ENCODE data around the gene RTN4RL1. TPM values are rescaled to one million over a fixed set of nuclear protein-coding genes. Genes with fewer than 3 reads are reported as not detected.

RTN4RL1 gene
- total RNA-seq (1 to 10 TPM in 1 of 5 experiments, under 1 TPM in 2, not detected in 2; 0.19 to 1.5 (median 0.49) TPM), polyA plus RNA-seq (under 1 TPM; 0.21 to 0.58 TPM), total RNA-seq (0.54 reads per million)

GRCh38 chr17:2025220-2025621 lies at the start of gene RTN4RL1:
Gene RTN4RL1 (minus strand): TSS chr17:2025334. CDS start chr17:2024865, 469 bp downstream.
- intact Hi-C loops (cut with micrococcal nuclease), result loop anchor here (2.0 to 10.0 kb wide), 4 partner anchors 16 to 378 kb away; partner anchors contain the start of genes OVCA2 (in 1 of the 2), RILP (in 1 of the 2) and SCARF1 (in 1 of the 2)
- Histone ChIP-seq H3K4me3 (ENCODE audit: low read length) (peak within 1 kb of the TSS; percentile 58), H3K27ac (ENCODE audit: low read depth, low read length) (peak within 1 kb of the TSS; percentile 45), H3K9me3 (ENCODE audit: control insufficient read depth in 2 of 3, low read length in 3 of 3) (no peaks in the 10 kb centered on the region), H3K27me3 (ENCODE audit: control insufficient read depth in 2 of 2, insufficient read depth in 2 of 2, low read length in 2 of 2) (peaks cover 3 to 10% of the 10 kb centered on the region in 2 donors), H3K36me3 (ENCODE audit: control insufficient read depth in 2 of 3, insufficient read depth in 3 of 3, low read length in 3 of 3) (peaks cover 0 to 3% (median 0%) of the 10 kb centered on the region in 3 experiments), H3K4me1 (ENCODE audit: control insufficient read depth in 2 of 2, insufficient read depth in 2 of 2, low read length in 2 of 2) (peaks cover 11 to 23% of the 10 kb centered on the region in 2 donors)
- Mint-ChIP-seq H3K4me1 (peaks cover 10 to 25% (median 19%) of the 10 kb centered on the region in 7 donors), H3K27ac (peak within 1 kb of the TSS in 3 of 9 donors; percentile 32 to 48 (median 41)), H3K27me3 (peaks cover 11 to 67% (median 15%) of the 10 kb centered on the region in 5 donors), H3K36me3 (peaks cover 0 to 3% (median 0%) of the 10 kb centered on the region in 5 donors), H3K4me3 (peak within 1 kb of the TSS; percentile 74 to 87 (median 82)), H3K9me3 (peaks cover 0 to 4% (median 0%) of the 10 kb centered on the region in 11 donors)
- ATAC-seq (peak; percentile 62), DNase-seq (peak; percentile 45 to 78 (median 72))
- ChIA-PET POLR2A (interaction anchor here (0.6 to 1.1 kb wide), 5 partner anchors 9 to 278 kb away, joined by 3 to 4 read pairs (median 4); partner anchors contain the start of genes SMG6 and SRR), CTCF (interaction anchor here (2.1 kb wide), 1 partner anchor 304 kb away, joined by 4 read pairs; no protein-coding TSS in a partner anchor)

- CTCF ChIA-PET, result no interaction called here
- H3K27ac Mint-ChIP-seq, result no peak overlapping the region
- H3K27ac ChIP-seq (ENCODE audit: low read depth, low read length), result no peak overlapping the region
Observed at GRCh38 chr17:2074919-2075318, 49.8 kb upstream of the RTN4RL1 start.

GRCh38 chr17:2071455-2072281 lies 46.5 kb upstream of the RTN4RL1 start:
- intact Hi-C loops (cut with micrococcal nuclease), result no loop called here
- Histone ChIP-seq H3K36me3 (ENCODE audit: control insufficient read depth in 2 of 3, insufficient read depth in 3 of 3, low read length in 3 of 3) (peaks cover 0 to 75% (median 9%) of the 10 kb centered on the region in 3 experiments), H3K4me3 (ENCODE audit: low read length) (no peak overlapping the region), H3K9me3 (ENCODE audit: control insufficient read depth in 2 of 3, low read length in 3 of 3) (no peaks in the 10 kb centered on the region), H3K4me1 (ENCODE audit: control insufficient read depth in 2 of 2, insufficient read depth in 2 of 2, low read length in 2 of 2) (peaks cover 0 to 28% of the 10 kb centered on the region in 2 donors), H3K27me3 (ENCODE audit: control insufficient read depth in 2 of 2, insufficient read depth in 2 of 2, low read length in 2 of 2) (no peaks in the 10 kb centered on the region), H3K27ac (ENCODE audit: low read depth, low read length) (no peak overlapping the region)
- POLR2A ChIA-PET, result no interaction called here
- CTCF ChIA-PET, result interaction anchor here (1.1 to 1.4 kb wide), 2 partner anchors 17 to 173 kb away, joined by 4 to 5 read pairs; partner anchors contain the start of gene HIC1
- DNase-seq, result no peak
- H3K4me1 Mint-ChIP-seq, result peaks cover 0 to 71% (median 4%) of the 10 kb centered on the region in 7 donors
- peaks cover 19 to 77% (median 50%) of the 10 kb centered on the region in 5 donors for H3K36me3 Mint-ChIP-seq
- ATAC-seq, result peak; percentile 68
- peaks cover 0 to 2% (median 0%) of the 10 kb centered on the region in 11 donors for H3K9me3 Mint-ChIP-seq
- peak overlapping the region in 1 of 9 donors; percentile 87 for H3K27ac Mint-ChIP-seq
- peak overlapping the region in 1 of 10 donors; percentile 37 for H3K4me3 Mint-ChIP-seq
- H3K27me3 Mint-ChIP-seq, result no peaks in the 10 kb centered on the region

More at GRCh38 chr17:2074919-2075318, 49.8 kb upstream of the RTN4RL1 start:
- ATAC-seq, result no peak
- intact Hi-C loops (cut with micrococcal nuclease), result no loop called here
- Histone ChIP-seq H3K9me3 (ENCODE audit: control insufficient read depth in 2 of 3, low read length in 3 of 3) (no peaks in the 10 kb centered on the region), H3K4me3 (ENCODE audit: low read length) (no peak overlapping the region), H3K4me1 (ENCODE audit: control insufficient read depth in 2 of 2, insufficient read depth in 2 of 2, low read length in 2 of 2) (peaks cover 0 to 12% of the 10 kb centered on the region in 2 donors), H3K36me3 (ENCODE audit: control insufficient read depth in 2 of 3, insufficient read depth in 3 of 3, low read length in 3 of 3) (peaks cover 0 to 74% (median 9%) of the 10 kb centered on the region in 3 experiments), H3K27me3 (ENCODE audit: control insufficient read depth in 2 of 2, insufficient read depth in 2 of 2, low read length in 2 of 2) (no peaks in the 10 kb centered on the region)
- H3K27me3 Mint-ChIP-seq, result no peaks in the 10 kb centered on the region
- H3K4me3 Mint-ChIP-seq, result no peak overlapping the region
- H3K9me3 Mint-ChIP-seq, result peaks cover 0 to 2% (median 0%) of the 10 kb centered on the region in 11 donors
- peaks cover 0 to 45% (median 1%) of the 10 kb centered on the region in 7 donors for H3K4me1 Mint-ChIP-seq
- no peak for DNase-seq
- POLR2A ChIA-PET, result no interaction called here
- peaks cover 31 to 75% (median 52%) of the 10 kb centered on the region in 5 donors for H3K36me3 Mint-ChIP-seq

- H3K9me3 Mint-ChIP-seq, result no peaks in the 10 kb centered on the region
Observed at GRCh38 chr17:2071024-2071385, 45.9 kb upstream of the RTN4RL1 start.

GRCh38 chr17:2070241-2071023 lies 45.3 kb upstream of the RTN4RL1 start:
- intact Hi-C loops (cut with micrococcal nuclease), result loop anchor here in 1 of 2 donors (1.0 kb wide), 1 partner anchor 17 kb away; no protein-coding TSS in a partner anchor
- Mint-ChIP-seq H3K27ac (peak overlapping the region in 1 of 9 donors; percentile 87), H3K4me3 (peak overlapping the region in 1 of 10 donors; percentile 53), H3K9me3 (no peaks in the 10 kb centered on the region), H3K36me3 (peaks cover 16 to 83% (median 56%) of the 10 kb centered on the region in 5 donors), H3K27me3 (peaks cover 0 to 4% (median 0%) of the 10 kb centered on the region in 5 donors), H3K4me1 (peaks cover 0 to 76% (median 2%) of the 10 kb centered on the region in 7 donors)
- POLR2A ChIA-PET, result no interaction called here
- CTCF ChIA-PET, result interaction anchor here (1.1 kb wide), 1 partner anchor 175 kb away, joined by 4 read pairs; no protein-coding TSS in a partner anchor
- no peak overlapping the region for H3K4me3 ChIP-seq (ENCODE audit: low read length)
- DNase-seq (peak in 1 of 9 donors; percentile 66), ATAC-seq (peak; percentile 49)
- no peaks in the 10 kb centered on the region for H3K27me3 ChIP-seq (ENCODE audit: control insufficient read depth in 2 of 2, insufficient read depth in 2 of 2, low read length in 2 of 2)
- H3K36me3 ChIP-seq (ENCODE audit: control insufficient read depth in 2 of 3, insufficient read depth in 3 of 3, low read length in 3 of 3), result peaks cover 0 to 75% (median 8%) of the 10 kb centered on the region in 3 experiments
- no peaks in the 10 kb centered on the region for H3K9me3 ChIP-seq (ENCODE audit: control insufficient read depth in 2 of 3, low read length in 3 of 3)
- peaks cover 0 to 28% of the 10 kb centered on the region in 2 donors for H3K4me1 ChIP-seq (ENCODE audit: control insufficient read depth in 2 of 2, insufficient read depth in 2 of 2, low read length in 2 of 2)
- H3K27ac ChIP-seq (ENCODE audit: low read depth, low read length), result no peak overlapping the region

More at GRCh38 chr17:2071024-2071385, 45.9 kb upstream of the RTN4RL1 start:
- Mint-ChIP-seq H3K36me3 (peaks cover 16 to 79% (median 50%) of the 10 kb centered on the region in 5 donors), H3K27ac (peak overlapping the region in 2 of 9 donors; percentile 17 to 87), H3K4me1 (peaks cover 0 to 75% (median 4%) of the 10 kb centered on the region in 7 donors), H3K4me3 (peak overlapping the region in 1 of 10 donors; percentile 37), H3K27me3 (peaks cover 0 to 3% (median 0%) of the 10 kb centered on the region in 5 donors)
- ATAC-seq, result no peak
- no peak for DNase-seq
- ChIA-PET CTCF (interaction anchor here (1.1 kb wide), 1 partner anchor 174 kb away, joined by 4 read pairs; no protein-coding TSS in a partner anchor), POLR2A (no interaction called here)
- H3K27ac ChIP-seq (ENCODE audit: low read depth, low read length), result no peak overlapping the region
- no peaks in the 10 kb centered on the region for H3K9me3 ChIP-seq (ENCODE audit: control insufficient read depth in 2 of 3, low read length in 3 of 3)
- intact Hi-C loops (cut with micrococcal nuclease), result no loop called here
- H3K4me3 ChIP-seq (ENCODE audit: low read length), result no peak overlapping the region
- H3K27me3 ChIP-seq (ENCODE audit: control insufficient read depth in 2 of 2, insufficient read depth in 2 of 2, low read length in 2 of 2), result no peaks in the 10 kb centered on the region
- H3K36me3 ChIP-seq (ENCODE audit: control insufficient read depth in 2 of 3, insufficient read depth in 3 of 3, low read length in 3 of 3), result peaks cover 0 to 75% (median 6%) of the 10 kb centered on the region in 3 experiments
- peaks cover 0 to 28% of the 10 kb centered on the region in 2 donors for H3K4me1 ChIP-seq (ENCODE audit: control insufficient read depth in 2 of 2, insufficient read depth in 2 of 2, low read length in 2 of 2)

Data from naive thymus-derived CD4-positive, alpha-beta T cell (primary cell).